Keratinocyte (primary cell): ENCODE measurements around the gene ATP13A3.

ENCODE experiments used
- CTCF ChIP-seq, 3 experiments: IDR thresholded peaks in 1 of 3; conservative IDR thresholded peaks in 1 of 3; optimal IDR thresholded peaks in 1 of 3; 2 replicates in 2 of 3; 3 replicates in 1 of 3; pipeline versions ENCODE3 to v1.5.1; 2011; ENCODE audit warnings: low read length in 3 of 3, mild to moderate bottlenecking in 3 of 3, moderate library complexity in 2 of 3, control low read depth in 1 of 3, inconsistent platforms in 1 of 3; ENCODE audit not compliant: insufficient read depth in 2 of 3; ENCODE audit errors: extremely low read depth in 1 of 3
- EZH2 ChIP-seq: IDR thresholded peaks from one replicate; pipeline ENCODE4 v1.6.1; 2012; ENCODE audit warnings: inconsistent platforms, mild to moderate bottlenecking, low read length, moderate library complexity

- TF ChIP-seq EZH2 (no peak), CTCF (optimal IDR thresholded peaks at IDR 0.05 in 1 of 3, IDR thresholded peaks at IDR 0.05 in 1 of 3, conservative IDR thresholded peaks at IDR 0.05 in 1 of 3; ENCODE audit: extremely low read depth in 1 of 3, insufficient read depth in 2 of 3, low read length in 3 of 3) (no peak)
Observed at GRCh38 chr3:194476784-194477183, 10.0 kb downstream of the ATP13A3 start.
